ENCODE results near the gene APBB1IP.

Gene APBB1IP

DNA sequence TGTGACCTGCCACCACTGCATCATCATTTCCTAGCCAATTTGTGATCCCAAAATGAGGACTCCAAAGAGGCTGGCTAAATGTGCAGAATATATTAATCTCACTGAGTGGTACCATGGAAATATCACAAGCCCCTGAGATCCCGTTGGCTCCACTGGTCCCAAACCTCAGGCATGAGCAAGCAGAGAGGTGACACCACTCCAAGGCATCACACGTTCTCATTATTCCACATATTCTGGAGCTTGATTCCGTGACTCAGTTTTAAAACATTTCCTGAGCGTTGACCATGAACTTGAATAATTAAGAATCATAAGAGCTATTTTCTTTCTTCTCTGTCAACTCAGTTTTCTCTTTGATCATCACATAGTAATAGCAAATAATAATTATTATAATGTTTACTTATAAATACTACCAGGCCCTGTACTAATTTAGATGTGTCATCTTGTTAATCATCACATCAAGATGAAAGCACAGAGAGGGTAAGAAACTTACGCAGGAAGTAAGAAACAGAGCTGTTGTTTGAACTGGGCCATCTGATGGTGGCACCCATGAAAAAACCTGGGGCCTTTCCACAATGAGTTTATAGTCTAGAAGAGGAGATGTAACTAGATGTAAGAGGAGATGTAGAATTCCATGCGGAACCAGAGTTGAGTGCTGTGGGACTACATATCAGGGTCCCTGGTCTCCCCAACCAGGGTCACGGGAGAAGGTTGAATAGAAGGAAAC is 3.5 kb downstream of the APBB1IP start:
- in situ Hi-C loops (cut with MboI; ENCODE audit: low pct_unique_long_range_greater_than_20kb, low sequenced_read_pairs, unreplicated experiment), result no loop called here
- DNase-seq (ENCODE audit: low spot score), result no peak

GRCh38 chr10:26445411-26446031 is 7.4 kb downstream of the APBB1IP start:
- no peak for DNase-seq (ENCODE audit: low spot score)
- no peak for TF ChIP-seq CTCF (IDR thresholded peaks at IDR 0.05; ENCODE audit: extremely low read depth, insufficient read depth, missing control alignments)
- in situ Hi-C loops (cut with MboI; ENCODE audit: low pct_unique_long_range_greater_than_20kb, low sequenced_read_pairs, unreplicated experiment), result no loop called here

More for the DNA sequence above, 3.5 kb downstream of the APBB1IP start:
- TF ChIP-seq CTCF (IDR thresholded peaks at IDR 0.05; ENCODE audit: extremely low read depth, insufficient read depth, missing control alignments), result no peak

DNA sequence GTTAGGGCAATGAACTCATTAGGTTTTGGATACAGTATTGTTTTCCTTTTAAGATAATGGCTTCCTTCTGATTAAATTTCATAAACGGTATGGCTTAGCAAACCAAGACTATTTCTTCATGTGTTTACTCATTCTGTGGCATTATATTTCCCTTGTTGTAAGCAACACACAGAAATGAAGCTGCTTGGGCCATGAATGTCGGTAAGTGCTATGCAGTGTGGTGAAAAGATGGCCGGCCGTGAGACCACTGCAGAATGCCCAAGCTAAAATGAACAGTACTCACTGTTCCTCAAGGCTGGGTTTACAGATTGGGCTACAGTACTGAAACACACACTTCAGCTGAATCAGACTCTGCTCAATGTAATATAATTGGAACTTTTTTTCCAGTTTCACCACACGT is 8.1 kb downstream of the APBB1IP start:
- DNase-seq (ENCODE audit: low spot score), result no peak
- in situ Hi-C loops (cut with MboI; ENCODE audit: low pct_unique_long_range_greater_than_20kb, low sequenced_read_pairs, unreplicated experiment), result no loop called here
- TF ChIP-seq CTCF (IDR thresholded peaks at IDR 0.05; ENCODE audit: extremely low read depth, insufficient read depth, missing control alignments), result no peak

- DNase-seq (ENCODE audit: low spot score), result no peak
- peak; percentile 17 for TF ChIP-seq CTCF (IDR thresholded peaks at IDR 0.05; ENCODE audit: extremely low read depth, insufficient read depth, missing control alignments)
- in situ Hi-C loops (cut with MboI; ENCODE audit: low pct_unique_long_range_greater_than_20kb, low sequenced_read_pairs, unreplicated experiment), result no loop called here
These were observed 10.2 kb downstream of the APBB1IP start for GRCh38 chr10:26448292-26448691.

GRCh38 chr10:26448706-26449435 is 10.7 kb downstream of the APBB1IP start:
- in situ Hi-C loops (cut with MboI; ENCODE audit: low pct_unique_long_range_greater_than_20kb, low sequenced_read_pairs, unreplicated experiment), result no loop called here
- peak; percentile 38 for DNase-seq (ENCODE audit: low spot score)
- no peak for TF ChIP-seq CTCF (IDR thresholded peaks at IDR 0.05; ENCODE audit: extremely low read depth, insufficient read depth, missing control alignments)

- in situ Hi-C loops (cut with MboI; ENCODE audit: low pct_unique_long_range_greater_than_20kb, low sequenced_read_pairs, unreplicated experiment), result no loop called here
- DNase-seq (ENCODE audit: low spot score), result no peak
- no peak for TF ChIP-seq CTCF (IDR thresholded peaks at IDR 0.05; ENCODE audit: extremely low read depth, insufficient read depth, missing control alignments)
These were observed 11.6 kb downstream of the APBB1IP start for GRCh38 chr10:26449726-26450125.
